RWPE2 (cell line): ENCODE measurements around the gene PDE2A.

Source experiments
- ATAC-seq: fragments of 200-7000 bp; cut with Tn5 transposase; 3 replicates; pipeline ENCODE4 v1.9.1; 2021; ENCODE audit warnings: low read depth
- DNase-seq: peaks from one replicate; pipeline ENCODE4 v3.0.0-alpha.2; 2020; ENCODE audit warnings: low spot score
- H3K27ac ChIP-seq: fragments of 450-650 bp; 2 replicates; pipeline ENCODE4 v1.5.1; 2017; ENCODE audit warnings: mild to moderate bottlenecking; ENCODE audit not compliant: poor library complexity, severe bottlenecking
- H3K27me3 ChIP-seq: fragments of 250-450 bp; sonication (Bioruptor Pico); 2 replicates; pipeline ENCODE4 v1.5.1; 2021; ENCODE audit warnings: mild to moderate bottlenecking, moderate library complexity; ENCODE audit not compliant: insufficient read depth, poor library complexity, severe bottlenecking
- H3K36me3 ChIP-seq: fragments of 250-450 bp; sonication (Bioruptor Pico); 2 replicates; pipeline ENCODE4 v1.5.1; 2020; ENCODE audit warnings: low read depth, mild to moderate bottlenecking, moderate library complexity
- H3K4me1 ChIP-seq: fragments of 250-450 bp; sonication (Bioruptor Pico); 2 replicates; pipeline ENCODE4 v1.5.1; 2021; ENCODE audit warnings: mild to moderate bottlenecking, moderate library complexity; ENCODE audit not compliant: insufficient read depth, poor library complexity, severe bottlenecking
- H3K4me3 ChIP-seq: fragments of 250-450 bp; sonication (Bioruptor Pico); 2 replicates; pipeline ENCODE4 v1.5.1; 2021; ENCODE audit warnings: mild to moderate bottlenecking, moderate library complexity; ENCODE audit not compliant: severe bottlenecking
- H3K9me3 ChIP-seq: fragments of 250-450 bp; sonication (Bioruptor Pico); 2 replicates; pipeline ENCODE4 v1.5.1; 2021; ENCODE audit warnings: mild to moderate bottlenecking, moderate library complexity; ENCODE audit not compliant: severe bottlenecking
- TF ChIP-seq, protein P1 (sequence below): fragments of 450-650 bp; IDR thresholded peaks from one replicate; pipeline ENCODE4 v1.5.1; 2017; ENCODE audit warnings: mild to moderate bottlenecking, moderate library complexity; ENCODE audit not compliant: poor library complexity, severe bottlenecking

Gene PDE2A

GRCh38 chr11:72607496-72607895 is 66.7 kb downstream of the PDE2A start:
- H3K4me1 ChIP-seq = no peaks in the 10 kb centered on the region
- H3K27me3 ChIP-seq = no peaks in the 10 kb centered on the region
- H3K27ac ChIP-seq = no peak overlapping the region
- no peak overlapping the region for H3K4me3 ChIP-seq
- H3K9me3 ChIP-seq = no peaks in the 10 kb centered on the region
- DNase-seq (no peak), ATAC-seq (no peak)
- no peaks in the 10 kb centered on the region for H3K36me3 ChIP-seq
- TF ChIP-seq, protein P1, sequence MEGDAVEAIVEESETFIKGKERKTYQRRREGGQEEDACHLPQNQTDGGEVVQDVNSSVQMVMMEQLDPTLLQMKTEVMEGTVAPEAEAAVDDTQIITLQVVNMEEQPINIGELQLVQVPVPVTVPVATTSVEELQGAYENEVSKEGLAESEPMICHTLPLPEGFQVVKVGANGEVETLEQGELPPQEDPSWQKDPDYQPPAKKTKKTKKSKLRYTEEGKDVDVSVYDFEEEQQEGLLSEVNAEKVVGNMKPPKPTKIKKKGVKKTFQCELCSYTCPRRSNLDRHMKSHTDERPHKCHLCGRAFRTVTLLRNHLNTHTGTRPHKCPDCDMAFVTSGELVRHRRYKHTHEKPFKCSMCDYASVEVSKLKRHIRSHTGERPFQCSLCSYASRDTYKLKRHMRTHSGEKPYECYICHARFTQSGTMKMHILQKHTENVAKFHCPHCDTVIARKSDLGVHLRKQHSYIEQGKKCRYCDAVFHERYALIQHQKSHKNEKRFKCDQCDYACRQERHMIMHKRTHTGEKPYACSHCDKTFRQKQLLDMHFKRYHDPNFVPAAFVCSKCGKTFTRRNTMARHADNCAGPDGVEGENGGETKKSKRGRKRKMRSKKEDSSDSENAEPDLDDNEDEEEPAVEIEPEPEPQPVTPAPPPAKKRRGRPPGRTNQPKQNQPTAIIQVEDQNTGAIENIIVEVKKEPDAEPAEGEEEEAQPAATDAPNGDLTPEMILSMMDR = no peak

DNA sequence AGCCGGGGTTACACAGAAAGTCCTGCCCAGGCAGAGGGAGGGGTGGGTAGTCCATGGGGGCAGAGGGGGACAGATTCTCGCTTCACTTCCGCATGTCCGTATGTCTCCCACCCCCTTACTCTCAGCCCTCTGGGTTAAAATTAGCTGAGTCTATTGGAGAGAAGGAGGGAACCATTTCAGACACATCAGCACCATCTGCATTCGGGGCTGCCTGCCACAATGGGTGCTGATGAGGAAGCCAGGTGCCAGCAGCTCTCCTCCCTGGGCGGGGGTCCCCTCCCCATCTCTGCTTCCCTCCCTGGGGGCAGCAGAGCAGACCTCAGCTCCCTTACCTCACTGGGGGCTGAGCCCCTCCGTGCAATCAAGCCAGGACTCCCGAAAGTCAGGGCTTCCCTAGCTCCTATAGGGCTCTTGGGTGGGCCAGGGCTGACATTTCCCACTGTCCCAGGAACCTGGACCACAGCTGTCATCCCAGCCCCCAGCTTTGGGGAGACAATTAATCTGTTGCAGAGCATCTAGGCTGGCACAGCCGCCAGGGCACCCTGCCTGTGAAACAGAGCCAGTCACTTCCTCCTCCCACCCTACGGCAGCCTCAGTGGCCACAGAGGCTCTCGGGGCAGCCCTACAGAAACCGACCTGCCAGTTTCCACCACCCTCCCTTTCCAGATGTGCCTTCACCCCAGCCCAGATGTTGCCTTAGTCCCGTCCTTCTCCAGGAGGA is 67.3 kb downstream of the PDE2A start:
- H3K9me3 ChIP-seq = no peaks in the 10 kb centered on the region
- DNase-seq (no peak), ATAC-seq (no peak)
- no peaks in the 10 kb centered on the region for H3K36me3 ChIP-seq
- no peak overlapping the region for H3K27ac ChIP-seq
- H3K4me3 ChIP-seq = no peak overlapping the region
- TF ChIP-seq, protein P1 = no peak
- H3K4me1 ChIP-seq = no peaks in the 10 kb centered on the region
- no peaks in the 10 kb centered on the region for H3K27me3 ChIP-seq

GRCh38 chr11:72605973-72606747 is 68.1 kb downstream of the PDE2A start:
- TF ChIP-seq, protein P1 = no peak
- H3K27me3 ChIP-seq = no peaks in the 10 kb centered on the region
- no peaks in the 10 kb centered on the region for H3K4me1 ChIP-seq
- no peaks in the 10 kb centered on the region for H3K9me3 ChIP-seq
- H3K36me3 ChIP-seq = no peaks in the 10 kb centered on the region
- ATAC-seq = no peak
- no peak overlapping the region for H3K27ac ChIP-seq
- DNase-seq = no peak
- H3K4me3 ChIP-seq = no peak overlapping the region

DNA sequence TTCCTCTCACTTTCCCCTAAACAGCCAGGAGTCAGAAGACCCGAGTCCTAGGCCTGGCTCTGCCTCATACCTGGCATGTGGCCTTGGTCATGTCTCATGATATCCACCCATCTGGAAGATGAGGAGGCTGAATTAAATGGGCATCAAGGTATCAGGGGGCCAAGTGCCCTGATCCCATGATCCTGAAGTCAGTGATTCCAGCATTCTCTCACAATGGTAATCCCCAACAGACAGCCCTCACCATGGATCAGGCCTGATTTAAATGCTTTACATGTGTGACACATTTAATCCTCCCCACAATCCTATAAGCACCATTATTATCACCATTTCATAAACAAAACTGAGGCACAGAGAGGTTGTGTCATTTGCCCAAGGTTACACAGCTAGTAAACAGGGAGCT is 70.0 kb downstream of the PDE2A start:
- no peaks in the 10 kb centered on the region for H3K36me3 ChIP-seq
- H3K4me1 ChIP-seq = no peaks in the 10 kb centered on the region
- DNase-seq = no peak
- TF ChIP-seq, protein P1 = no peak
- no peak overlapping the region for H3K4me3 ChIP-seq
- H3K27me3 ChIP-seq = no peaks in the 10 kb centered on the region
- no peak overlapping the region for H3K27ac ChIP-seq
- ATAC-seq = no peak
- H3K9me3 ChIP-seq = no peaks in the 10 kb centered on the region
